Stimulated activated CD8-positive, alpha-beta memory T cell treated with anti-CD3 and anti-CD28 coated beads, Interleukin-7, amount 100 ng/mL, for 4 hours (primary cell): ENCODE data around the gene FHIT.
"Not testable (repeated sequence)": the region's sequence is repeated elsewhere in the genome, so short reads cannot be mapped to it uniquely, and the experiment has no call there.

ENCODE experiments used
- DNase-seq, 2 donors: peaks; one replicate each; pipeline ENCODE4 v3.0.0-alpha.2; 2020; ENCODE audit warnings: low read depth in 2 of 2

The FHIT gene

DNA sequence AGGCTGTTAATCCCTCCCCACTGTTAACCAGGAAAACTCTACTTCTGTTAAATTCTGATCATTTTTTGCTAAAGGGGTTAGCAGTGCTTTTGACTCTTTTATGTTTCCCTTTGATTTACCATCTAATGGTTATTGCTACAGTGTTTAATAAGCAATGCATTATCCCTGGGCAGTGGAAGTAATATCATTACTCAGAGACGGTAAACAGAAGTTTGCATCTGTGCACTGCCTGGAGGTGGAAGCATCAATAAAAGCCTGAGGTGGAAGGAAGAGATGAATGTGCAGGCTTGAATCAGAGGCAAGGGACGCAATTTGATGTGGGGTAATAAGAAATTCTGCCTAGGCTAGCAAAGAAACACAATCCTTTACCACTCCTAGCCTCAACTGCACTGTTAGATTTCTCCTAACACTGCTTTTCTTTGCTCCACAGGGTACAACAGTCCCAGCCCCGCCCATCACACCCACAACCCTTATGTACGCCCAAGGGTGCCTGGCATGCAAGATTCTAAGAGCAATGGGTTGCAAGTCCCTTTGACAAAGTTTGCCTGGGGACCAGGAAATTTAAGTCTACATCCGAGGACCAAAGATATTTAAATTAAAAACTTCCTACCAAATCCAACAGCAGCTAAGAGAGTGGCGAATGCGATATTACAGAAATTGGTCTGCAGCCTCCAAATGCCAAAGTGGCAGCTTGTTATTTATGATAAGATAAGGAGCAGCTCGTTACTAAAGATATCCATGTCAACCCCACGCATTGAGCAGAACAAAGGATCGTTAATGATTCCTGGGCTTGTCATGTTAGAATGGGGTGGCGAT lies 261.4 kb downstream of the FHIT start:
- DNase-seq: no peak

DNA sequence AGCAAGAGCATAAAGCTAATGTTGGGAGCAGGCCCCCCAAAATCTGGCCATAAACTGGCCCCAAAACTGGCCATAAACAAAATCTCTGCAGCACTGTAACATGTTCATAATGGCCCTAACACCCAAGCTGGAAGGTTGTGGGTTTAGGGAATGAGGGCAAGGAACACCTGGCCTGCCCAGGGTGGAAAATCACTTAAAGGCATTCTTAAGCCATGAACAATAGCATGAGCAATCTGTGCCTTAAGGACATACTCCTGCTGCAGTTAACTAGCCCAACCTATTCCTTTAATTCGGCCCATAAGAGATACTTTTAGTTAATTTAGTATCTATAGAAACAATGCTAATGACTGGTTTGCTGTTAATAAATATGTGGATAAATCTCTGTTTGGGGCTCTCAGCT lies 264.1 kb downstream of the FHIT start:
- DNase-seq: not testable (repeated sequence)

DNA sequence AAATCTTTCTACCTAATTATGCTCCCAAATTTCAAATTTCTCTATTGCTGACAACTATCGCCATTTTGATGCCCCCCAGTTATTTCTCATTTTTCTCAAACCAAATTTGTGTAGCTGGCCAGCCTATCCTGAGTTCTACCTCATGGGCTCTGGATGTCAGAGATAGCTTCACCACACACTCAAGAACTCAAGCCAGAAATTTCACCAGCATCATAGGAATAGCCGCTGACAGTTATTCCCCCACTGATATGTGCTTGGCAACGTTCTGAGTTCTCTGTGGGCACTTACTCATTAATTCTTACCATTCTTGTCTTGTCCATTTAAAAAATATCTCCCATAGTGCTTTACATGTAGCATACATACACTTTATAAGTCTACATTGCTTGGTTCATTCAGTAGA lies 264.7 kb downstream of the FHIT start:
- DNase-seq: no peak

DNA sequence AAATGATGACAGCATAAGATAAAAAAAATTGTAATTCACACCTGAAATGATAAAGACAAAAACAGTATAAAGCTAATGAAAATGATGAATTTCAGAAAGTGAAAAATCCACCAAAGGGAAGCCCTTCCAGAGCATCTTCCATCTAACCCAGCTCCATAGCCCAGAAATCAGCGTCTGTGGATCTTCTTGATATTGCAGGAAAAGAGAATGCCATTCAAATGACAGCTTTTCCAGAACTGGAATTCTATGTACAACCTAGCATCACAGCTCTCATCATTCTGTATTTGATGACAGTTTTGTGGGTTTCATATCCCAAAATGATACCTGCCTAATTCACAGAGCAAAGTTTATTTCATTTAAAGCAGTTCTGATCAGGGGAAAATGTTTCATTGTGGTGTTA lies 267.3 kb downstream of the FHIT start:
- no peak for DNase-seq

DNA sequence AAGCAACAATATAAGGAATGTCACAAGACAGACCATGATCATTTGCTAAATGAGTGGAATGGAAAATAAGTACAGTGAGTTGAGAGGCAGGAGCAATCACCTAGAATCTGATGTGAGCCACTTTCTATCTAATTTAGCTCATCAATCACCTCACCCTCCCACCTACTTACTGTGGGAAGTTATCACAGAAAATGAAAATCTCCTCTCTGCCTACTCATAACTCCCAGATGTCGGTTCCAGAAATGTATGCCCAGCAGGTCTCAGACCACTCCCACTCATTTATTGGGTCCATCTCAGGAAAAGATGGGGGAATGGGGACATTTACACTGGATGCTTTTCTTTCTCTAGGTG lies 270.9 kb downstream of the FHIT start:
- DNase-seq: no peak

DNA sequence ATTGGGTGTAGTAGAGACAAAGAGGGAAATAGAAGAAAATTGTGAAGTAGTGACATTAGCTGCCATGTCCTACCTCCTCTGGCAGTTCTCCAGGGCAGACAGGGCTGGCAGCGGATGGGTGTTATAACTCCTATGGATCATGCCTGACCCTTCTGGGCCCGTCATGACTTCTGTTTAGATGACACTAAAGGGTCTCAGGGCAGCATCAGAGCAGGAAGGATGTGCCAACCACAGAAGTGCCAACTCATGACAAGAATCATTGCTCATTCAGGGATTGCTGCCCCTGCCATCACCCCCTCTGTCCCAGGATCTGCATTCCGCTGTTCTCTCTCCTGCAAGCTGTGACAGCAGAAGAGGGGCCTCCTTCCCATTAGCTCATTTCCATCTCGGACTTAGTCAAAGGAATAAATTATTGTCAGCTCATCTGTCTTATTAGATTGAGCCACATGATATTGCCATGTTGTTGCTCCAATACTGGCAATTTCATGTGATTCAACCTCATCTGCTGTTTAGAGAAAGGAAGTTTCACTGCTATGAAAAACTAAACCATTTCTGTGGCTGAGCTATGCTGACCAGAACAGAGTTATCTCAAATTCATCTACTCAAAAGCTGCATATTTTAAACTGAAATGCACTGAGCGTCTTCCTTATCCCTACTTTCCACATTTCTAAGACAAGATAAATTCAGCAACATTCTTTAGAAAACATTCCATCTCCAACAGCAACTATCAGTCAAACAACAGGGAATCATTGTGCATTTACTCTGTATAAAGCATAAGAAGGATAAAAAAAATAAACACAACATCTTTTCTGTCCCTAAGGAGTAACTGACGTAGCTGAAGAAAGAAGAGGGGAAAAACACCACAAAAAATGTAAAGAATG lies 271.6 kb downstream of the FHIT start:
- no peak for DNase-seq

DNA sequence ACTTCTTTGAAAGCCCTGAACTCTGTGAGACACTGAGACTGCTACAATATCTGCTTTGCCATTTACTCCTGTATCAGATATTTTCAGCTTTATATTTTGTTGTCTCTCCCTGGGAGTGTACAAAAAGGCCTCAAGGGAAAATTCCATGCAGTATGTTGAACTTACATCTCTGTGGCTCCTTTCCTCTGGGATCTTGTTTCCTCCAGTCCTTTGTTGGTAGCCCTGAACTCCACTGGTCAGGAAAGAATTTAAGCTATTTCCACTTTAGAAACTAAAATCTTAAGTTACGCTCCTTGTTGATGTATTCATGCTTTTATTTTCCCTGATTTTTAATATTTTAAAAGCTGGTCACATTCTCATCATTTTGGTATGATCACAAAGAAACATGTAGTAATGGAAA lies 277.9 kb downstream of the FHIT start:
- no peak for DNase-seq

DNA sequence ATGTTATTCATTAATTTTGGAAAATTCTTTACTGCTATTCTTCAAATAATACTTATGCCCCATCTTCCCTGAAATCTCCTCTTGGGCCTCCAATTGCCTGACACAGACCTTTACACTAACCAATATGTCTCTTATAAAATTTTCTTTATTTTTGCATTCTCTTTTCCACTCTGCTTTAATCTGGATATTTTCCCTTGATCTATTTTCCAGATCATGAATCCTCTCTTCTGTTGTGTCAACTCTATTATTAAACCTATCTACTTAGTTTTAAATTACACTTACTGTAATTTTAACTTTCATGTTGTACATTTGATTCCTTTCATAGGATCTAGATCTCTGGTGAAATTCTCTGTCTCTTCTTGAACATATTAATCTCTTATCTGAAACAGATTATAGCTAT lies 278.7 kb downstream of the FHIT start:
- no peak for DNase-seq

DNA sequence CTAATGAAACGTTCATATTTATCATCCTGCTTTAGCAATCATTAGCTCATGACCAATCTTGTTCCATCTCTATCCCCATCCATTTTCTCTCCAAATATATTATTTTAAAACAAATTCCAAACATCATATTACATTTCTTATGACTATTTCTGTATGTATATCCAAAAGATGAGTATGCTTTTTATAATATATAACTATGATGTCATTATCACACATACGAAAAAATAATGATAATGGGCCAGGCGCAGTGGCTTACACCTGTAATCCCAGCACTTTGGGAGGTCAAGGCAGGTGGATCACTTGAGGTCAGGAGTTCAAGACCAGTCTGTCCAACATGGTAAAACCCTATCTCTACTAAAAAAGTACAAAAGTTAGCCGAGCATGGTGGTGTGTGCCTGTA lies 280.4 kb downstream of the FHIT start:
- no peak for DNase-seq

DNA sequence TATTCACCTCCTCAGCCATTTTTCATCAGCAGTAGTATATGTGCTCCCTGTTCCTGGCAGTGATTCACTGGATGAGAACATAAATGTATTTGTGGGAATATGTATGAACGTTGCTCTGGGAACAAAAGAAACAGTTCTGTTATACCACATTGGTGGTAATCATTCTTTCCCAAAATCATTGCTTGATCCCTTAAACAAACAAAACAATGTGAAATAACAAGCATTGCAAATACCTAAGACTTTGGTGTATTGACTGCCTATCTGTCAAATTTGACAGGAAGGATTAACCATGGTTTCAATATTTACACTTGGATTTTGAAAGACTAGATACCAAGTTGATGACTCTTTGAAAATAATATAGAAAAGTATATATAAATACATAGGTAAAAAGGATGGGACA lies 284.1 kb downstream of the FHIT start:
- no peak for DNase-seq

DNA sequence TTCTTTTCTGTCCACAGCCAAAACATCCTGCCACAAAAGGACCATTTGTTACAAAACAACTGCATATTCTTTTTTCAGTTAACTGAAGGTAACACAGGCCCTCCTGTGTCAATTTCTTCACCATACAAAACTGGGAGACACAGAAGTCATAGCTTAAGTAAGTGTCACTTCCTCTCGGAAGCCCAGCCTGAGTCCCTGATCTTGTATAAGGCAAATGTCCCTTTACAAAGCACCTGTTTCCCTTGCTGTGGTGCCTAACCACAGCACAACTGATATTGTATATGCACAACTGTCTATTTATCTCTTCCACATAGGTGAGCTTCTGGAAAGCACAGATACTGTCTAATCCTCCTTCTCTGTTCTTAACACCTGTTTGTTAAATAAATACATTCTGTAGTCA lies 293.7 kb downstream of the FHIT start:
- no peak for DNase-seq

DNA sequence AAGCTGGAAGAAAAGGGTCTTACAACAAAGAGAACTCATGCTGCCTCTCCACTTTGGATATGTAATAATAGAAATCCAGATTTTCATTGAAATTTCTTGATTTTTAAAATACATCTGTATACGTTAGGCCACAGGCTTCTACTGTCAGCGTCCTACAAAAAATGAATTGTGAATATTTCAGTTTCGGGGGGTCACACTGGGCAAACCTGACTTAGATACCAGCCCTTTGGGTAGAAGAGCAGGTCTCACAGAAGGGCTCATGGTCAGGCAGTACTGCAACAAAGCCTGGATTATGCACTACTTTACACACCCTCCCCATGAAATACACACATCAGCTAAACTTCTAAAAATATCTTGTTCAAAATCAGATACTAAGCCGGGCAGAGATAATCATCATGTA lies 294.5 kb downstream of the FHIT start:
- DNase-seq: no peak

DNA sequence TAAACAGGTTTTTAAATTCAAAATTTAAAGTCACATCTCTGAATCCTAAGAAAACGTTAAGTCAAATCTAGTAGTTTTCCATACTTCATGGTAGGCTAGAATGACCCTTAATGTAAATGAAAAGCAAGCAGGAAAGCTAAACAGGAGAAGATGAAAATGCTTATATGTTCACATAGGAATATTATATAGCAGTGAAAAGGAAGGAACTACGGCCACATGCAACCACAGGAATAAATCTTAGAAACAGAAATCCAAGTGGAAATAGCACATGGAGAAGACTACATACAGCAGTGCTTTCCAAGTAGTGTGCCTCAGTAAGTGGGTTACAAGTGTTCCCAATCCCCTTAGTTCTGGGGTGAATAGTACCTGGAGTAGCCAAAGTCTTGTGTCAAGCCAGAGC lies 296.2 kb downstream of the FHIT start:
- no peak for DNase-seq

DNA sequence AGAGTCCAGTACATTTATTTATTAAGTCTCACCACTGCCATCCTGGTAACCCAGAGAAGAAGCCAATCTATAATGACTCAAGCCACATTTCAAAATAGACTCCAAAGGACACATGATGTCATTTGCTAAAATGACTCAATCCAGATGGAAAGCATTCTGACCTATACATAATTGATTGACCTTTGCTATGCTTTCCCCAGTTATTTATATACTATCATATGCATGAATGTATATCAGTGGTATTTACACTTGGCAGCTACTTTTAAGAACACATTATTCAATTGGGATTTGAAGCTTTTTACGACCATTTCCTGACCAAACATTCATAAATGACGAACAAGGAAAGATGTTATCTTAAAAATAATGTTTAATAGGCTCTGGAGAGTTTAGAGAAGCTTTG lies 297.2 kb downstream of the FHIT start:
- DNase-seq: no peak

DNA sequence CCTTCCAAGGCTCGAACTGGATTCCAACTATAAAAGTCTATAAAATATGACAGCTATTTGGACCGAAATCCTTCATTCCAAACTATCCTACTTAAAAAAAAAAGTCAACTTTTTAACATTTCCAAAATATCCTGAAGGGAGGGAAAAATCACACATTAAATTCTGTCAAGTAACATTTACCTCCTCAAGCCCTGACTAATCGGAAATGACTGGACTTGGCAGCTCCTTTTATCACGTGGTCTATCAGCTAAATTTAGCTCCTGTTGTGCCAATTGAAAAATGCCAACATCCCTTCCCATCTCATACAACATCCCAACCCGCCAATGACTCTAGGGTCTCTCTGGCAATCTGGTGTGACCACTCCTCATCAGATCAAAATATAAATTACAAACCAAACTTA lies 297.9 kb downstream of the FHIT start:
- no peak for DNase-seq

DNA sequence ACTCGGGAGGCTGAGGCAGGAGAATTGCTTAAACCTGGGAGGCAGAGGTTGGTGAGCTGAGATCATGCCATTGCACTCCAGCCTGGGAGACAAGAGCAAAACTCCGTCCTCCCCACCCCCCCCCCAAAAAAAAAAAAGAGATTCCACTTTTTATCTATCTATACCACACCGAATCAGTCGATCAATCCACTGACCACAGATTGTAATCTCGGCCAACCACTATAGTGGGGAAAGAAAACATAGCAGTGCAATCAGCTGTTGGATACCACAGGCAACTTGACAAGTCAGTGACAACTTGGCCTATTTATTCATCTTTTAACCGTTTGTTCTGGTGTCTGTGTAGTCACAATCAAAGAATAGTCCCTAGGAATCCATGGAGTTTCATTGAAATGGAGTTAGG lies 299.2 kb downstream of the FHIT start:
- DNase-seq: no peak

DNA sequence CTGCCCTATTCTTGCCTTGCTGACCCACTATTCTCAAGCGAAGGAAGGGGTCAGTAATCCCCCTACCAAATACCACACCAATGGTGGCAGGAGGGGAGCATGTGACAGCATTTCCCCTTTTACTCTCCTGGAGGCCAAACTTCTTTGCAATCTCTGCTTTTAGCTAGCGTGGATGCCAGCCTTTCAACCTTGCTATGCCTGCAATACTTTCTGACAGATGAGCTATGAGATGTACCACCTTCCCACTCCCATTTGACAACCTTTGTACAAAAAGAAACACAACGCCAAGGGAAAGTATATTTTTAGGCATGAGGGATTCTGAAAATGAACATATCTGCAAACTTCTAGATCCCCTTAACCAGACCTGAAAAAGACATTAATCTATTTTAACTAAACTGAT lies 302.1 kb downstream of the FHIT start:
- DNase-seq: no peak

DNA sequence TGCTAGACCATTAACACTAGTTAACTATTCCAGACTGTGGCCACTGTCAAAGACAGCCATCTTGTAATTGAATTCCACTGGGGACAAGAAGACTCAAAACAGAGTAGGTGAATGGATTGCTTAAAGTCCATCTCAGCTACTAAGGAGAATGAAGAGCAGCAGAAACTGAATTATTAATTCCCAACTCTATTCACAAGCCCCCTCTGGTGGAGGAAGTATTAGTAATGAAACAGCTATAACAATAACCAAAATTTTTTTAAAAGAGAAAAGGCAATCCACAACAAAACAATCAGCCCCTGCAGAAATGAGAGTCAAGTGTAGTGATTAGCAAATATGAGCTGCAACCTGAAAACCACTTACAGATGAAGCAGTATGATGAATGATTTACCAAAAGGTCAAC lies 302.8 kb downstream of the FHIT start:
- DNase-seq: no peak

DNA sequence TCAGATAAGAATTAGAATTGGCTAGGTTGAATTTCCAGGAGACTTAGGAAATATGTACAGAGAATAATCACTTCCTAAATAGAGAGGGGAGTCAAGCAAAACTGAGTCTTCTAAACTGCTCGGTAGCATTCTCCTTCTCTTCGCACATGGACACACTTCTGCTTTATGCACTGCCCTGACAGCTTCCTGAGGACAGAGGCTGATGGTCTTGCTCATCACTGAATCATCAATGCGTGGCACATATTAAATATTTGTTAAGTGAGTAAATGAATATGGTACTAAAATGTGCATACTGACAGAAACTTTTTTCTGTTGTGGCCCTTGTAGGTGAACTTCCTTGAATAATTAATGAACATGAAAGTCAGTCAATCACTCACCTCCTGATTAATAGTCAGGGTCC lies 315.5 kb downstream of the FHIT start:
- no peak for DNase-seq

DNA sequence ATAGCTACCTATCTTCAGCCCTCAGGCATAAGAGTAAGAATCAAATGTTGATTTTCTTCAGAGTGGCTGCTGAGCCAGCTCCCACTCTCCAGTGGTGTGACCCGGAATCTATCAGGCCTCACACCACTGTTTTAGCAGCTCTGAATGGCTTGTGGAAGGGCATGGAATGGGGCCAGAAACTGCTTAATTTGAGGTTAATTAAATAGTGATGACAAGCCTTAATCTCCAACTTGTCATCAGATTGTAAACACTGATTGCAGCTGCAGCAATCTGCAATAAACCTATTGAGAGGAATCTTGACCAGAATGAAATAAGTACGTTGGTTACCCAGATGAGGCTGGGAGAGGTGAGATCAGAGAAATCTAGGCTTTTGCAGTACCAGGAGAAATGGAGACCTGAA lies 317.4 kb downstream of the FHIT start:
- no peak for DNase-seq

DNA sequence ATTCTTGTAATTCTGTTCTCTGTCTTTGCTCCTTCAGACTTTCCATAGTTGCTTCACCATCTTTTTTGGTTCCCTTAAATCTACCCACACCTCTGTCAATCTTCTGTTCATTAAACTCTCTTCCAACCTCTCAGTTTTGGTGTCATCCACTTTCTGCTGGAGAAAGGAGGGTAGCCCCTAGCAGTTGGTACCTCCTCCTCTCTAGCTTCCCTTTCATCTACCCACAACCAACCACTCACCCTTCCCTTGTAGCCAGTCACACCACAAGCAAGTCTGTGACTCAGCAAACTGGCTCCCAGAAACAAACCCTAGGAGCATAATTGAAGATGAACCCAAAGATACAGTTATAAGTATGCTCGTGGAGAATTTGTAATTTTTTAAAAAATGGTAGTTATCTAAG lies 318.6 kb downstream of the FHIT start:
- DNase-seq: no peak

DNA sequence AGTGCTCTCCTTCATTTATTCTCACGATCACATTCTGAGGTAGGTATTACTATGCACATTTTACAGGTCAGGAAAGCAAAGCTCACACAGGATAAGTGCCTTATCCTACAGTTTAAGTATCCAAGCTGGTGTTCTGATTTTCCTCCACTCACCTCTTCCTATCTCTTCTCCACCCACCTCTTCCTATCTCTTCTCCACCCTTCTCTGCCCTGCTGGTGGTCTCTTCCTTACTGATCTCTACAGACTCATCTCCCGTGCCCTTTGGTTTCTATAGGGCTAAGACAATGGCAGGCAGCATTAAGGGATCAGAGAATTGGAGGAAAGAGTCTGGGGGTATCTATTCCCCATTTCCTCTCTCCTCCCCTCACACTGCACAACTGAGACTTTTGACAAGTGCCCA lies 319.1 kb downstream of the FHIT start:
- DNase-seq: no peak

DNA sequence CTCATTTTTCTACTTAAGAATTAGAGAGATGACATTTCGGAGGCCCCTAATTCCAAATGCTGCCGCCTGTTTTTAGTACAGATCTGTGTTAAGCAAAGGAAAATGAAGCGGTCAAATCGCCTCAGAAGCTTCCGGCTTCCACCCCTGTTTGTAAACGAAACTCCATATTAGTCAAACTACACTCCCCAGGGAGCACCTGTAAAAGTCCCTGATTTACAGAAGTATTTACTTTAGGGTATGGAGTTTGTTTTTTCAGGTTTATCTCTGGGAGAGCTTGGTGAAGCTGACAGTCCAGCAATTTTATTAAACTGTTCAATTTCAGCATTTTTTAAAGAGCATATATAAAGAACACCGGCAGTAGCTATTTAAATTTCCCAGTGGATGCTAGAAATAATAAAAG lies 319.8 kb downstream of the FHIT start:
- no peak for DNase-seq
